BJ (cell line): Measurements from ENCODE around the gene SLC2A9. TPM values are rescaled to one million over a fixed set of nuclear protein-coding genes. Genes with fewer than 3 reads are reported as not detected.

Experiments used
- CTCF ChIA-PET: fragments of 350-600 bp; formaldehyde crosslinking; extraction: SDS; loops from one replicate; lab custom pipeline; 2021; ENCODE audit warnings: antibody characterized with exemption, inconsistent platforms; lab: Yijun Ruan, JAX
- POLR2A ChIA-PET: fragments of 300-600 bp; sonication (Branson Sonifier 250); formaldehyde crosslinking; extraction: SDS; loops from one replicate; lab custom pipeline; 2021; ENCODE audit warnings: antibody characterized with exemption; lab: Charles Lee
- DNase-seq: peaks from one replicate; pipeline ENCODE4 v3.0.0-alpha.2; 2011; ENCODE audit warnings: low read depth
- H3K27me3 ChIP-seq: 2 replicates; pipeline ENCODE4 v1.6.0; 2011; ENCODE audit warnings: low read length; ENCODE audit not compliant: control insufficient read depth, insufficient read depth
- H3K36me3 ChIP-seq: 2 replicates; pipeline ENCODE4 v1.5.1; 2011; ENCODE audit warnings: low read length; ENCODE audit not compliant: control insufficient read depth, insufficient read depth
- H3K4me3 ChIP-seq: 2 replicates; pipeline ENCODE4 v1.5.1; 2011; ENCODE audit warnings: low read depth, mild to moderate bottlenecking, control low read depth, low read length
- CTCF ChIP-seq: IDR thresholded peaks from 2 replicates; pipeline ENCODE4 v1.5.1; 2011; ENCODE audit warnings: low read depth, mild to moderate bottlenecking, control low read depth, inconsistent platforms, low read length, moderate library complexity; ENCODE audit not compliant: insufficient read depth
- polyA plus RNA-seq: library from polyadenylated mRNA; depleted of rRNA; stranded (reverse); fragments of >200 nt; gene quantifications from 2 replicates; pipeline ENCODE4 v1.2.3, GENCODE V29; 2011

SLC2A9 gene
- polyA plus RNA-seq, 1 experiment, result 6.4 TPM

- ChIA-PET CTCF (no interaction called here), POLR2A (no interaction called here)
- TF ChIP-seq CTCF, result no peak
- no peak for DNase-seq
- H3K4me3 ChIP-seq, result no peak overlapping the region
- no peaks in the 10 kb centered on the region for H3K36me3 ChIP-seq
- no peaks in the 10 kb centered on the region for H3K27me3 ChIP-seq
Observed at GRCh38 chr4:9932771-9933170, 88.5 kb downstream of the SLC2A9 start.

DNA sequence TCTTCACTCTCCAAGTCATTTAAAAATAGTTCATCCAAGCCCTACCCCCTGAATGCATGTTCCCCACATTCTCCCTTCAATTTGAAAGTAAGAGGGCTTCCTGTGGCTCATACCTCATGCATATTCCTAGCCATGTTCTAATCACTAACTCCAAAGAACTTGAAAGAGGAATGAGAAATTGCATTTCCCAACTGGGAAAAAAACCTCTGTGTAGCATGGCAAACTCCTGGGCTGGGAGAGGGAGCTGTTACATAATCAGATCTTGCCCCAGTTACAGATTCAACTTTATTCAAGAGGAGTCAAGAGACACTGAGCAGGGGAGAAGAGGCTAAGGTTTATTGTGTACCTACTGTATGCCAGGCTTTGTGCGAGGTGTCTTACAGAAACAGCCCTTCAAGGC lies 90.2 kb downstream of the SLC2A9 start:
- DNase-seq, result no peak
- ChIA-PET CTCF (interaction anchor here (1.5 kb wide), 1 partner anchor 85 kb away, joined by 4 read pairs; no protein-coding TSS in a partner anchor), POLR2A (no interaction called here)
- Histone ChIP-seq H3K4me3 (no peak overlapping the region), H3K36me3 (no peaks in the 10 kb centered on the region), H3K27me3 (no peaks in the 10 kb centered on the region)
- no peak for TF ChIP-seq CTCF

DNA sequence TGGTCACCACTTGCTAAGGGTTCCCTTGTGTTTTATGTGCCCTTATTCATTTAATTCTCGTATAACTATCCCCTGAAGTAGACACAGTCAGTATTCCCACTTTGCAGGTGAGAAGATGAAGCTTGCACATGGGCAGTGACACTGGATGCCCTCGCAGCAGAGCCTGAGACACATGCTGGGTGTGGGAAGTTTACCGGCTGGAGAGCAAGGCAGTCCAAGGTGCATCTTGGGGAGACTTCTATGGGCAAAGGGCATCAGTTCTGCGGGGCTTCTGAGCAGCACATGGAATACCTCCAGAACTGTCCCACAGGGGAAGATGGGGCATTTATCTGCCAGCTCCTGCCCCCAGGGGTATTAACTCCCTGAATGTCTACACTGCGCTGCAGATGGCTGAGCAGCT lies 92.2 kb downstream of the SLC2A9 start:
- H3K36me3 ChIP-seq, result no peaks in the 10 kb centered on the region
- POLR2A ChIA-PET, result no interaction called here
- CTCF ChIA-PET, result interaction anchor here (1.3 to 1.6 kb wide), 2 partner anchors 17 to 85 kb away, joined by 4 read pairs; no protein-coding TSS in a partner anchor
- TF ChIP-seq CTCF, result no peak
- DNase-seq, result no peak
- no peak overlapping the region for H3K4me3 ChIP-seq
- H3K27me3 ChIP-seq, result no peaks in the 10 kb centered on the region

DNA sequence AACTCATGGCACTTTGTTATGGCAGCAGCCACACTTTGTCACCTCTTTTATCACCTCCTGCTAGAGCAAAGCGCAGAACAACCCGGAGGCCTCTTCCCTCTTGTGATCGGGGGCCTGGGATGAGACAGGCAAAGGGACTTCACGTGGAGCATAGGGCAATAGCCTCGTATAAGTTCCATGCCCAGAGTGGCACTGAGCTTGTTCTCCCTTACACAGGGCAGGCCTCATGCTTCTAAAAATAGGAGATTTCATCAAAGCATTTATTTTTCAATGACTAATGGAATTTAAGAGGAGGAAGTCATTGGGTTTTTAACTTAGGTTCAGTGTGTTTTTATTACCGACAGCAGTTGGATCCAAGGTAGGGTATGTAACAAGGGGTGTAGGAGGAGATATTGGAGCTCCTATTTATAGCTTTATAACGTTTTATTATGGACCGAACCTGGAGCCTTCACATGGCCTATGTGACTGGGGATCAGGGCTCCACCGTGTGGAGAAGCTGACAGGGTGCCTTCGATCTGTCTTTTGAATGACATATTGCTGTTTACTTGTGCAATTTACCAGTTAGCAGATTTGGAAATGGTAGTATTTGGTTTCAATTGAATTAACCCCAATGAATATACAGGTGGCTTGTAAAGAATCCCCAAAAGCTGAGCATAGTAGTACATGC lies 93.8 kb downstream of the SLC2A9 start:
- H3K36me3 ChIP-seq, result no peaks in the 10 kb centered on the region
- no peaks in the 10 kb centered on the region for H3K27me3 ChIP-seq
- ChIA-PET POLR2A (no interaction called here), CTCF (interaction anchor here (1.6 kb wide), 1 partner anchor 19 kb away, joined by 4 read pairs; no protein-coding TSS in a partner anchor)
- no peak for DNase-seq
- no peak overlapping the region for H3K4me3 ChIP-seq
- no peak for TF ChIP-seq CTCF

DNA sequence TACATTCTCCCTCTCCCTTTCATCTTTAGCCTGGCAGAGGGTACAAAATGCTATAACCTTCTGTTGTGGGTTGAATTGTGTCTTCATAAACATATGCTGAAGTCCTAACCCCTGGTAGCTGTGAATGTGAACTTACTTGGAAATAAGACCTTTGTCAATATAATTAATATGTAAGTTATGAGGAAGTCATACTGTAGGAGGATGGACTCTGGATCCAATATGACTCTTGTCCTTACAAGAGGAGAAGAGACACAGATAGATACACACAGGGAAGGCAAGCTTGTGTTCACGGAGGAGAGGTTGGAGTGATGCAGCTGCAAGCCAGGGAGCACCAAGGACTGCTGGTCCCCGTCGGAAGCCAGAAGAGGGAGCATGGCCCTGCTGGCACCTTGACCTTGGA lies 94.7 kb downstream of the SLC2A9 start:
- ChIA-PET POLR2A (no interaction called here), CTCF (no interaction called here)
- no peaks in the 10 kb centered on the region for H3K36me3 ChIP-seq
- no peak for DNase-seq
- TF ChIP-seq CTCF, result no peak
- no peaks in the 10 kb centered on the region for H3K27me3 ChIP-seq
- H3K4me3 ChIP-seq, result no peak overlapping the region
